GM19099 (cell line): Measurements from ENCODE around the gene TMEM98.

ENCODE experiments used
- POLR2A ChIP-seq: IDR thresholded peaks from 3 replicates; pipeline ENCODE4 v1.6.1; 2011; ENCODE audit warnings: low read depth; ENCODE audit not compliant: insufficient read length; ENCODE audit errors: extremely low read depth

Gene TMEM98, protein sequence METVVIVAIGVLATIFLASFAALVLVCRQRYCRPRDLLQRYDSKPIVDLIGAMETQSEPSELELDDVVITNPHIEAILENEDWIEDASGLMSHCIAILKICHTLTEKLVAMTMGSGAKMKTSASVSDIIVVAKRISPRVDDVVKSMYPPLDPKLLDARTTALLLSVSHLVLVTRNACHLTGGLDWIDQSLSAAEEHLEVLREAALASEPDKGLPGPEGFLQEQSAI

DNA sequence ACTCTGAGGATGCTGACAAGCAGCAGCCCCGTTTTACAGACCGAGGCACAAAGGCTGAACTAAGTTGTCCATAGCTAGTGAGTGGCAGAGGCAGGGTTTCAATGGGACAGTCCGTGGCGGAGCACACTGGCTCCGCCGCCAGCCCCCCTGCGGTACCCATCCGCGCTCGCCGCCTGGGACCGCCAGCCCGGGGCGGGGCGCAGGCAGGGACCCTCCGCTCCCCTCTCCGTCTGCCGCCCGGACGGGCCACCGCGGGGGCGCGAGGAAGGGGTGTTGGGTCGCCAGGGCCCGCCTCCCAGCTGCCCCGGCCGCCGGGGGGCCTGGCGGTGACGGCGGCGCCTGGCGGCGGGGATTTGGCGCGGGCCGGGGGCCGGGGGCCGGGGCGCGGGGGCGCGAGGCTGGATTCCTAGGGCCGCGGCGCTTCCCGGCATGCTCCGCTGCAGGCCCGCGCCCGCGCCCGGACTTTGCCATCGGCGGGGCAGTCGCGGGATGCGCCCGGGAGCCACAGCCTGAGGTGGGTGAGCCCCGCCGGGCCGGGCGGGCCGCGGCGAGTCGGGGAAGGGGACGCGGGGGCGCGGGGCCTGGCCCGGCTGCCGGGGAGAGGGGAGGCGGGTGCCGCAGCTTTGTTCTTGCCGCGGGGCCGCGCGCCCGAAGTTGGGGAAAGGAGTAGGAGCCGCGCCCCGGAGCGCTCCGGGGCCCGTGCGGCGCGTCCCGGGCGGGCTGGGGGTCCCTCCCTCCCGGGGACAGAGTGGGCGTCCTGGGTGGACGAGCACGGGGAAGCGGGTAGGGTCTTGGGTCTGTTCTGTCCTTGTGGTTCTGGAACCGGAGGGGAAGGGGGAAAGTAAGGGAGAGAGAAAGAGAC is at the start of gene TMEM98:
TSS of gene TMEM98 (plus strand) at position 430 of the 862 bp plus-strand sequence. CDS start 3,376 bp downstream, outside the sequence.
- no peak for TF ChIP-seq POLR2A

DNA sequence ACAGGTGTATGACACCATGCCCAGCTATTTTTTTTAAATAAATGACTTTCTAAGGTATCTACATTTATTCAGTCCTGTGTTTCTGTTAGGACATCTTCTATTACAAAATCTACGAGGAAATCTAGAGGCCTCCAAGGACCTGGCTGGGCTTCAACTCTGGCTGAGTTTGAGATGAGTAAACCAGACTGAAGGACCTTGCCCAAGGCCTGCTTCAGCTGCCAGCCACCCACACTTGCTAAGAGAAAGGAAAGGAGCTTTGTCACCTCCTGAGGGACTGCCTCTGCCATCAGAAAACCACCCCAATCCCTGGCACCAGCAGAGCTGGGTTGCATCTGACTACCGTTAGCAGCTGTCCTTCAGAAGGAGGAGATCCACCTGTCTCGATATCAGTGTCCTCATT is 49.7 kb upstream of the TMEM98 start:
- TF ChIP-seq POLR2A = no peak

DNA sequence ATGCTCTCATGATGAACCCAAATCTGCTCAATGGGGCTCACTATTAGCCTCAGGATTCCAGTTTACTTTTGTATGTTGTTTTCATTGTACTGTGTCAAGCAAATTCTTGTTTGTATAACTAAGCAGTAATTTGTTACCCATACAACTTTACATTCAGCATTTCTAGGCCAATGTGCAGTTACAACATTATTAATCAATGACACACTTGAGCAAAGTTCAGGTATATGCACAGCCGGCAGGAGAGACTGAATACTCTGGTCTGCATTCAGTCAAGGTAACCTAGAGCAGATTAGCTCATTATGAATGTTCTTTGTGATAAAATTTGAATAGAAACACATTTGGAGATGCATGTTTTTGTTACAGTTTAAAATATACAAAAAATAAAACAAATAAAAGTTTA is 48.8 kb upstream of the TMEM98 start:
- TF ChIP-seq POLR2A = no peak

DNA sequence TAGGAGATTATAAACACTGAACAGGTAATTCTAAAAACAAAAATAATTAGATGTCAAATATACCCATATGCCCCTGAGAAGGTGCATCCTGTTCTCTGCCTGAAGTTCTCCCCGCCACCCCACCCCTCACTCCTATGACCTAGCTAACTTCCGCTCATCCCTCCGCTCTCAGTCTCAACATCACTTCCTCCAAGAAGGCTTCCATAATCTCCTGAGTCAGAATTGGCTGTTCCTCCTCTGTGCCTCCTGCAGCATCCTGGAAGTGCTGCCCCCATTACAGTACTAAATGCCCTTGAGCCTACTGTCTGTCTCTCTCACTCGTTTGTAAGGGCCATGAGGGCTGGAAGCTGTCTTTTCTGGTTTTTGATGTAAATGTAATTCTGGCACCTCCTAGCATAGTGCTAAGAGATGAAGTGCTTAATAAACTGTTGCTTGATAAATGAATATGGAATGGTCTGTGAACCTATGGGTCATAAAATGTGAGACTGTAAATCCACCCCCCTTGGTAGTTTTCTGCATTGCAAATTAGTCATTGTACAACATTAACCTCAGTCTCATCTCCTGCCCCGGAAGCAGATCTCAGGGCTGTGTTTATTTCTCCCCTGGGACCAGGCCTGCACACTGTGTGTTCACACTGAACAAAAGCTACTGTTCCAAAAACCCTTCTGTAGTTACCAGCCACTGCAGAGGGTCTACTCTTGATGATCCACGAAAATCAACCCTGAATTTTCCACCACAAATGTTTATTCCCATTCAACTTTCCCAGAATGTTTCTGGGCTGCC is 47.1 kb upstream of the TMEM98 start:
- TF ChIP-seq POLR2A = no peak

DNA sequence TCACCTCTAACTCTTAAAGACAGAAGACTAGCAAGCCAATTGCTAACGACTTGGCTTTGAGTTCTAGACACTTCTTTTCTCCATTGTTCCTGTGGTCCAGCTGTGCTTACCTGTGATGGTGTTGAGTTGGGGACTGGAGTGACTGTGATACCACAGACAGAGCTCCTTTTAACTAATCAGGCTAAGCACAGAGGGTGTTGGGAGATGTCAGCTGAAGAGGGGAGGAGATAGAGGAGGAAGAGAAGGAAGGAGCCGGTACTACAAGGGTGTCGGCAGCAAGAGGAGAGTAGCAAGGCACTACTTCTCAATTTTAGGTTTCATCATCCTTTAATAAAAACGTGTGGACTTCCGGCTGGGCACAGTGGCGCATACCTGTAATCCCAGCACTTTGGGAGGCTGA is 45.9 kb upstream of the TMEM98 start:
- TF ChIP-seq POLR2A = no peak

DNA sequence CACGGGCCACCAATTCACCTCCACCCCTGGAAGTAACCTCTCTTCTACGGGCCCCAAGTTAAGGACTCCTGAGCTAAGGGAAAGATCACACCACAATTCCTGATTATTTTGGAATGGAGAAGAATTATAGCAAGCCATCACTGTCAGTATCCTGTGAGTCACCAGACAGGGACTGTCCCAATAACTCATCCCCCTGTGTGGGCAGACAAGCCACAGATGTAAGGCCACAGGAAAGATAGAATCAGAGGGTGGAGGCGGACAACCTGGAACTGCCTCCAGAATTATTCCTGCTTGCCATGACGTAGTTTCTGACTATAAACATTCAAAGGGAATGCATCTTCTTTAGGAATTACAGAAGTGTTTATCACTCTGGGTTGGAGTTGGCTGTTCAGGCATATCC is 45.2 kb upstream of the TMEM98 start:
- TF ChIP-seq POLR2A = no peak

DNA sequence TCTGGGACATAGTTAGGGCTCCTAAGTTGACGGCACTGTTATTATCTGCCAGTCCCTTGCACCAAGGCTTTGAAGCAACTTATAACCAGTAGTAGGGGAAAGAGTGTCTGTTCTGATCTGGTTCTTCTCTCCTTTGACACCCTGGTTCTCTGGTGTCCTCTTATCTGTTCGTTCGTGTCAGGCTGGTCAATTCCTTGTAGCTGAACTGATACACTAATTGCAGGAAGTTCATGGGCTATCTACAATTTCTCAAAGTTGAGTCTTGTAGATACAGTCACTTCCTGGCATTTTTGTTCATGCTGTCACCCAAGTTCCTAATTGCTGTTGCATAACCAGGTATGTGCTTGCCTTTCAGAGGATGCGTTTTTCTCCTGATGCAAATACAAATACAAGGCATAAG is 33.7 kb upstream of the TMEM98 start:
- TF ChIP-seq POLR2A = no peak

DNA sequence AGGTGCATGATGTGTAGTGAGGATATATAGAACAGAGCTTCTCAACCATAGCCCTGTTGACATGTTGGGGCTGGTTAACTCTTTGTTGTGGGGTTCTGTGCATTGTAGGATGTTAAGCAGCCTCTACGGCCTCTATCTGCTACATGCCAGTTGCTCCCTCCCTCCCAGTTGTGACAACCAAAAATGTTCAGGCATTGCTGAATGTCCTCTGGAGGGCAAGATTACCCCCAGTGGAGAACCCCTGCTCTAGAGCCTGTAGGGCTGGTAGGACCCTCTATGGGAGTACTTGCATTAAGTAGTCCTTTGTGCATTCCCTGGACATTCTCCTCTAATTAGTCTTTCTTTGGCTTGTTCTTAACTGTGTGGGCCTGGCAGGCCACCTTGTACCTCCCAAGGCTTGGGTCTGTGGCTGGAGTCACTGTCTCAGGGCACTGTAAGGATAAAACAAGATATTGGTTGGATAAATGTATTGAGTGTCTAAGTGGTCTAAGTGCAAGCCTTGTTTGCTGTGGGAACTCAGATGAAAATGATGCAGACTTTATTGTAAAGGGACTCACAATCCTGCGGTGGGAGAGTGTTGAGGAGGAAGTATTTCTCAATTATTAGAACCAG is 31.2 kb upstream of the TMEM98 start:
- TF ChIP-seq POLR2A = no peak

DNA sequence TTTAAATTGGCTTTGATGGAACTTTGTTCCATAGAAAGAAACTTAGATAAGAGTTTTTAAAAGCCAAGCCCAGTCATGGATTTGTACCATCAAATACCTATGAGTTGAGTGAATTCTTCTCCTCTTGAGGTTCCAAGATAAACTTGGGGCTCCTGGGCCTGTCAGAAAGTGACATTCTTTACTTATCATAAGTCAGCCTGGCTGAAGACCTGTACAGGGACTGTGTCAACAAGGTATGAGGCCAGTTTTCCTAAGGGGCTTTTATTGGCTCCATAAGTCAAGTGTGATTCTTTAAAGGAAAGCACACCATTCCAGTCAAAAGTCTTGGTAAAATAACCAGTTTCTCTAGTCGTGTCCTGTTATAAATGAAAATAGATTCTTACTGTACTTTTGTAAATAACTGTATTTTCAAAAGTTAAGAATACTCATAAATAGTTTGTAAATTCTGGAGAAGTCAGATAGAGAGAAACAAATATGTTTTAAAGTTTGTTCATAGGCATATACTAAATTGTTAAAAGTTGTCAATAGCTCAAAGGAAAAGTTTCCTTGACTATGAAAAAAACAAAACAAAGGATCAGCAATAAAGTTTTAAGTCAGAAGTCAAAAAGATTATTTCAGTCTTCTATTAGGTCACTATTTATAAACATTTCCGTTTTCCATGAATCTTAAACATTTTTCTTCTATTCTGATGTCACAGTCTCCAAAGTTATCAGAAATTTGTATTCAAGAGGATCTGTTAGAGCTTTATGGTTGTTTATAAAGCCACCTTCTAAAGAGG is 28.5 kb upstream of the TMEM98 start:
- no peak for TF ChIP-seq POLR2A

DNA sequence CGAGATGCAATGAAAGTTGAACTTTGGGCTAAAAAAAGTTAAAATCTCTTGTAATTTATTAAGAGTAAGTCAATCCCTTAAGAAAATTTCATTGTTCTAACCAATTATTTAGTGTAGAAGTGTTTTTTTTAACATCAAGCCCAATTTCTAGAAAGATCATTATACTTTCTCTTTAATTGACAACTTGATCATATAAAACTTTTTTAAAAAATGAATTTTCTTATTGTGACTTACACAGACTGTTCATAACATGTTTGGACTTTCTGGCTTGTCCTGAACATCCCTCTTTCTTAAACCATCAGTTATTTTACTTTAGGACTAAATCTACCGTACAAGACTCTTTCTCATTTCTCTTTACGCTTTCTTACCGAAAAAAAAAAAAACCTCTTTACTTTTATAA is 26.2 kb upstream of the TMEM98 start:
- TF ChIP-seq POLR2A = no peak

DNA sequence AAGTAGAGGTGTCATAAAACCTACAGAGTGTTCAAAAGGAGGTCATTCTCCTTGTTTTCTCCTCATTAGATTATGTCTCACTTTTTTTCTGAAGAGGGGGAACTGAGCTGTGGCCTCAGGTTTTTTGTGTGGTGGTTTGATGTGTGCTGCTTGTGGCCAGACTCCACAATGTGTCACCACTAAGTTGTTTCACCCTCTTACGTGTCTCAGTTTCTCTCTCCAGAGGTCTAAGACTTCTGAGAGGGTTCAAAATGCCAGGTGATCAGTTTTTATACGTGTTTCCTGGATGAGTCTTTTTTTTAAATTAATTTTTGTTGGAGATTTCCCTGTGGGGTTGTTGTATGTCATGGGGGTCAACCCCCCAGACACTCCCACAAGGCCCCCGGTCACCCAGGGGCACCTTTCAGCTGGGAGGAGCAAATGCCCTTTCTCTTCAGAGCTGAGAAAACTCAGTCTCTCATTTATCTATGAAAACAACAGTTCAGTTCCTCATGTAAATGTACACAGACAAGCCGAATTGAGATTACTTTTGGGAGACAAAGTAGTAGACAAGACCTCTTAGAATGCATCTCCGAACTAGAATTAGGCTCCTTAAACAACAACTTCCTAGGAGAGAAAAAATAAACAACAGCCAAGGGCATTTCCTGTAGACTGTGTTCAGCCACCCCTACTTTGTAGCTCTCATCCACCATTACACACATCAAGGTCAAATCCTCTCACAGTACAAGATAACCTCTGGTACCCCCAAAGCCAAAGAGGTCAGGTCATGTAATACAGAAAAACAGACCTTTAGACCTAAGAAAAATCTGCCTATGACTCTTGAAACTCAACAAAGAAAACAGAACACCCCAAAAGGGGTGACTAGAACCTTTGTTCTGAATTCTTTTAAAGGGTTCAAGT is 23.9 kb upstream of the TMEM98 start:
- TF ChIP-seq POLR2A = no peak

DNA sequence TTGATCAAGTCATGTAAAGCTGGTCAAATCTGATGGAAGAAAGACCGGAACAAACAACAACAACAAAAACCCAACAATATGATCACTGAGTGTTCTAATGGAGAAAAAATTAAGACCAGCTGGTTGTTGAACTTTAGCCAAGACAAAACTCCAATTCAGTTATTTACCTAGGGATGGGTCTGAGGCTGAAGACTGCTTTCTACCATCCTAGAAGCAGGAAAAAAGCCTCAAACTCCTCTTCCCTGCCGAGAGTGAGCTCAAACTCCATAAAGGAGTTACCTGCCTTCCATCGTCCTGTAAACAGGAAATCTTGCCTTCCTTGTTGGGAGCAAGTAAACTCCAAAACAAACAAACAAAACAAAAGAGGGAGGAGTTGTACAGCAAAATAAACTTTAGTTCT is 23.1 kb upstream of the TMEM98 start:
- no peak for TF ChIP-seq POLR2A

DNA sequence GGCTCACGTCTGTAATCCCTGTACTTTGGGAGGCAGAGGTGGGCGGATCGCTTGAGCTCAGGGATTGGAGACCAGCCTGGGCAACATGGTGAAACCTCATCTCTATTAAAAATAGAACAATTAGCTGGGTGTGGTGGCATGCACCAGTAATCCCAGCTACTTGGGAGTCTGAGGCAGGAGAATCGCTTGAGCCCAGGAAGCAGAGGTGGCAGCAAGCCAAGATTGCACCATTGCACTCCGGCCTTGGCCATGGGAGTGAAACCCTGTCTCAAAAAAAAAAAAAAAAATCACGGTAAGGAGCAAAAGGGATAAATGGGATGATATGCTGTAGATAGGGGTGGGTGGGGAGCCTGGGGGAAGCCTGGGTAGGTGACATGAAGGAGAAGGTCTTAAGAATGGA is 20.4 kb upstream of the TMEM98 start:
- no peak for TF ChIP-seq POLR2A
